HEK293 (cell line): ENCODE results near the gene ARPC1B.

ENCODE experiments used
- HOXC10 ChIP-seq: sonication (generic); formaldehyde crosslinking; IDR thresholded peaks from 2 replicates; pipeline ENCODE4 v1.8.1; 2023; ENCODE audit warnings: mild to moderate bottlenecking, missing genetic modification reagents
- SP2 ChIP-seq: fragments of 450-650 bp; formaldehyde crosslinking; IDR thresholded peaks from 2 replicates; pipeline ENCODE4 v1.5.1; 2016; ENCODE audit warnings: missing biosample characterization, missing genetic modification characterization
- TCF7L2 ChIP-seq: IDR thresholded peaks from 2 replicates; pipeline ENCODE4 v1.6.1; 2011; ENCODE audit warnings: low read depth, mild to moderate bottlenecking, inconsistent platforms, low read length, moderate library complexity, borderline replicate concordance
- YY1 ChIP-seq: fragments of 450-650 bp; formaldehyde crosslinking; IDR thresholded peaks from 2 replicates; pipeline ENCODE4 v1.5.1; 2018; ENCODE audit warnings: missing biosample characterization, missing genetic modification characterization
- ZFP41 ChIP-seq: fragments of 450-650 bp; formaldehyde crosslinking; IDR thresholded peaks from 2 replicates; pipeline ENCODE4 v1.5.1; 2016; ENCODE audit warnings: missing biosample characterization, missing genetic modification characterization, borderline replicate concordance
- ZNF221 ChIP-seq: fragments of 450-650 bp; formaldehyde crosslinking; IDR thresholded peaks from 2 replicates; pipeline ENCODE4 v1.5.1; 2017; ENCODE audit warnings: missing biosample characterization, missing genetic modification characterization, borderline replicate concordance
- ZNF274 ChIP-seq, 2 experiments: fragments of 200-500 bp in 1 of 2; fragments of 450-650 bp in 1 of 2; sonication (Bioruptor generic) in 1 of 2; formaldehyde crosslinking in 1 of 2; IDR thresholded peaks; 2 replicates each; pipeline versions ENCODE4 v1.5.1 to v1.6.1; 2014 to 2016; ENCODE audit warnings: borderline replicate concordance in 1 of 2, inconsistent platforms in 1 of 2, low read length in 1 of 2, missing biosample characterization in 1 of 2, missing genetic modification characterization in 1 of 2
- ZNF292 ChIP-seq: fragments of 450-650 bp; formaldehyde crosslinking; IDR thresholded peaks from 2 replicates; pipeline ENCODE4 v1.5.1; 2016; ENCODE audit warnings: low read depth, missing biosample characterization, missing genetic modification characterization, borderline replicate concordance
- ZNF426 ChIP-seq: fragments of 450-650 bp; formaldehyde crosslinking; IDR thresholded peaks from 2 replicates; pipeline ENCODE4 v1.5.1; 2017; ENCODE audit warnings: missing biosample characterization, missing genetic modification characterization, mild to moderate bottlenecking, inconsistent platforms, moderate library complexity
- ZNF629 ChIP-seq: fragments of 450-650 bp; formaldehyde crosslinking; IDR thresholded peaks from 2 replicates; pipeline ENCODE4 v1.5.1; 2017; ENCODE audit warnings: missing biosample characterization, missing genetic modification characterization
- TF ChIP-seq, protein P1 (sequence below): fragments of 450-650 bp; formaldehyde crosslinking; IDR thresholded peaks from 2 replicates; pipeline ENCODE4 v1.5.1; 2016; ENCODE audit warnings: missing biosample characterization, missing genetic modification characterization
- TF ChIP-seq, protein P2 (sequence below): fragments of 450-650 bp; formaldehyde crosslinking; conservative IDR thresholded peaks from 2 replicates; pipeline ENCODE4 v1.5.1; 2016; ENCODE audit warnings: low read depth, missing biosample characterization, missing genetic modification characterization
- TF ChIP-seq, protein P3 (sequence below): fragments of 450-650 bp; formaldehyde crosslinking; IDR thresholded peaks from 2 replicates; pipeline ENCODE4 v1.5.1; 2016; ENCODE audit warnings: missing biosample characterization, missing genetic modification characterization, low read depth
- TF ChIP-seq, protein P4 (sequence below): fragments of 450-650 bp; formaldehyde crosslinking; IDR thresholded peaks from 2 replicates; pipeline ENCODE4 v1.5.1; 2017; ENCODE audit warnings: missing biosample characterization, missing genetic modification characterization

DNA sequence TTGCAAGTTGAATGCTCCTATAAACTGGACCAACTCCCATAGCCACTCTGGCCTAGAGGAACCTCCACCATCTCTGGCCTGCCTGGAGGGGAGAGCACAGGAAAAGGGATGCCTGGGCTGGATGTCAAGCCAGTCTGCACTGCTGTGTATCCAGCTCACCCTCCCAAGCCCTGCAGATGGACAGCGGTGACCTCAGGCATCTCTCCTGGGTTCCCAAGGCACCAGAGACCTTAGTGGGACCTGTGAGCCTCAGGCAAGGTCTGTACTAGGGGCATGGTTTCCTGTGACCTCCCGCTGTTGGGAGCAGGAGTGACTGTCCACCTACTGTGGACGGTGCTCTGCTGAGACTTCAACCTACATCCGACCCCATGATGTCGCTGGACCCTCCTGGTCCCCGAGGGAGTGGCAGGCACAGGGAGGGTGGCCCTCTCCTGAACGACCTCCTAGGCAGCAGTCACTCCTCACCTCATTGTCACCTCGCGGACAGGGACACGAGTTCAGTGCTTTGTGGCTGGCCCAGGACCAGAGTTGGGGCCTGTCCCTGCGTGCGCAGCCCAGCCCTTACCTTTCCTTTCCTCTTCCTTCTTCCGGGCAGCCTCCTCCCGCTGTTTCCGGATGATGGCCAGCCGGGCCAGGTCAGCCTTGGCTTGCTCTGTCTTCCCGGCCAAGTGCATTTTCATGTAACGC is 22.9 kb downstream of the ARPC1B start:
- TF ChIP-seq TCF7L2 (no peak), YY1 (tag by site-specific recombination) (no peak), ZNF274 (IDR thresholded peaks at IDR 0.05; ENCODE audit: low read length) (no peak), ZNF274 (tag by site-specific recombination; IDR thresholded peaks at IDR 0.05; ENCODE audit: borderline replicate concordance) (no peak), HOXC10 (CRISPR knock-in tag) (no peak), ZNF426 (tag by site-specific recombination) (no peak), ZFP41 (tag by site-specific recombination) (no peak), SP2 (tag by site-specific recombination) (no peak), ZNF292 (no peak), ZNF221 (no peak), ZNF629 (tag by site-specific recombination) (no peak)
- TF ChIP-seq, protein P1, sequence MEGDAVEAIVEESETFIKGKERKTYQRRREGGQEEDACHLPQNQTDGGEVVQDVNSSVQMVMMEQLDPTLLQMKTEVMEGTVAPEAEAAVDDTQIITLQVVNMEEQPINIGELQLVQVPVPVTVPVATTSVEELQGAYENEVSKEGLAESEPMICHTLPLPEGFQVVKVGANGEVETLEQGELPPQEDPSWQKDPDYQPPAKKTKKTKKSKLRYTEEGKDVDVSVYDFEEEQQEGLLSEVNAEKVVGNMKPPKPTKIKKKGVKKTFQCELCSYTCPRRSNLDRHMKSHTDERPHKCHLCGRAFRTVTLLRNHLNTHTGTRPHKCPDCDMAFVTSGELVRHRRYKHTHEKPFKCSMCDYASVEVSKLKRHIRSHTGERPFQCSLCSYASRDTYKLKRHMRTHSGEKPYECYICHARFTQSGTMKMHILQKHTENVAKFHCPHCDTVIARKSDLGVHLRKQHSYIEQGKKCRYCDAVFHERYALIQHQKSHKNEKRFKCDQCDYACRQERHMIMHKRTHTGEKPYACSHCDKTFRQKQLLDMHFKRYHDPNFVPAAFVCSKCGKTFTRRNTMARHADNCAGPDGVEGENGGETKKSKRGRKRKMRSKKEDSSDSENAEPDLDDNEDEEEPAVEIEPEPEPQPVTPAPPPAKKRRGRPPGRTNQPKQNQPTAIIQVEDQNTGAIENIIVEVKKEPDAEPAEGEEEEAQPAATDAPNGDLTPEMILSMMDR (tag by site-specific recombination) = no peak
- TF ChIP-seq, protein P2, sequence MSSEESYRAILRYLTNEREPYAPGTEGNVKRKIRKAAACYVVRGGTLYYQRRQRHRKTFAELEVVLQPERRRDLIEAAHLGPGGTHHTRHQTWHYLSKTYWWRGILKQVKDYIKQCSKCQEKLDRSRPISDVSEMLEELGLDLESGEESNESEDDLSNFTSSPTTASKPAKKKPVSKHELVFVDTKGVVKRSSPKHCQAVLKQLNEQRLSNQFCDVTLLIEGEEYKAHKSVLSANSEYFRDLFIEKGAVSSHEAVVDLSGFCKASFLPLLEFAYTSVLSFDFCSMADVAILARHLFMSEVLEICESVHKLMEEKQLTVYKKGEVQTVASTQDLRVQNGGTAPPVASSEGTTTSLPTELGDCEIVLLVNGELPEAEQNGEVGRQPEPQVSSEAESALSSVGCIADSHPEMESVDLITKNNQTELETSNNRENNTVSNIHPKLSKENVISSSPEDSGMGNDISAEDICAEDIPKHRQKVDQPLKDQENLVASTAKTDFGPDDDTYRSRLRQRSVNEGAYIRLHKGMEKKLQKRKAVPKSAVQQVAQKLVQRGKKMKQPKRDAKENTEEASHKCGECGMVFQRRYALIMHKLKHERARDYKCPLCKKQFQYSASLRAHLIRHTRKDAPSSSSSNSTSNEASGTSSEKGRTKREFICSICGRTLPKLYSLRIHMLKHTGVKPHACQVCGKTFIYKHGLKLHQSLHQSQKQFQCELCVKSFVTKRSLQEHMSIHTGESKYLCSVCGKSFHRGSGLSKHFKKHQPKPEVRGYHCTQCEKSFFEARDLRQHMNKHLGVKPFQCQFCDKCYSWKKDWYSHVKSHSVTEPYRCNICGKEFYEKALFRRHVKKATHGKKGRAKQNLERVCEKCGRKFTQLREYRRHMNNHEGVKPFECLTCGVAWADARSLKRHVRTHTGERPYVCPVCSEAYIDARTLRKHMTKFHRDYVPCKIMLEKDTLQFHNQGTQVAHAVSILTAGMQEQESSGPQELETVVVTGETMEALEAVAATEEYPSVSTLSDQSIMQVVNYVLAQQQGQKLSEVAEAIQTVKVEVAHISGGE (tag by site-specific recombination) = no peak
- TF ChIP-seq, protein P3, sequence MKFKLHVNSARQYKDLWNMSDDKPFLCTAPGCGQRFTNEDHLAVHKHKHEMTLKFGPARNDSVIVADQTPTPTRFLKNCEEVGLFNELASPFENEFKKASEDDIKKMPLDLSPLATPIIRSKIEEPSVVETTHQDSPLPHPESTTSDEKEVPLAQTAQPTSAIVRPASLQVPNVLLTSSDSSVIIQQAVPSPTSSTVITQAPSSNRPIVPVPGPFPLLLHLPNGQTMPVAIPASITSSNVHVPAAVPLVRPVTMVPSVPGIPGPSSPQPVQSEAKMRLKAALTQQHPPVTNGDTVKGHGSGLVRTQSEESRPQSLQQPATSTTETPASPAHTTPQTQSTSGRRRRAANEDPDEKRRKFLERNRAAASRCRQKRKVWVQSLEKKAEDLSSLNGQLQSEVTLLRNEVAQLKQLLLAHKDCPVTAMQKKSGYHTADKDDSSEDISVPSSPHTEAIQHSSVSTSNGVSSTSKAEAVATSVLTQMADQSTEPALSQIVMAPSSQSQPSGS (tag by site-specific recombination) = no peak
- TF ChIP-seq, protein P4, sequence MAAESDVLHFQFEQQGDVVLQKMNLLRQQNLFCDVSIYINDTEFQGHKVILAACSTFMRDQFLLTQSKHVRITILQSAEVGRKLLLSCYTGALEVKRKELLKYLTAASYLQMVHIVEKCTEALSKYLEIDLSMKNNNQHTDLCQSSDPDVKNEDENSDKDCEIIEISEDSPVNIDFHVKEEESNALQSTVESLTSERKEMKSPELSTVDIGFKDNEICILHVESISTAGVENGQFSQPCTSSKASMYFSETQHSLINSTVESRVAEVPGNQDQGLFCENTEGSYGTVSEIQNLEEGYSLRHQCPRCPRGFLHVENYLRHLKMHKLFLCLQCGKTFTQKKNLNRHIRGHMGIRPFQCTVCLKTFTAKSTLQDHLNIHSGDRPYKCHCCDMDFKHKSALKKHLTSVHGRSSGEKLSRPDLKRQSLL = no peak
